Measurements from ENCODE around the gene AADAC.
"Not testable (repeated sequence)": the region's sequence is repeated elsewhere in the genome, so short reads cannot be mapped to it uniquely, and the experiment has no call there.

Gene AADAC

DNA sequence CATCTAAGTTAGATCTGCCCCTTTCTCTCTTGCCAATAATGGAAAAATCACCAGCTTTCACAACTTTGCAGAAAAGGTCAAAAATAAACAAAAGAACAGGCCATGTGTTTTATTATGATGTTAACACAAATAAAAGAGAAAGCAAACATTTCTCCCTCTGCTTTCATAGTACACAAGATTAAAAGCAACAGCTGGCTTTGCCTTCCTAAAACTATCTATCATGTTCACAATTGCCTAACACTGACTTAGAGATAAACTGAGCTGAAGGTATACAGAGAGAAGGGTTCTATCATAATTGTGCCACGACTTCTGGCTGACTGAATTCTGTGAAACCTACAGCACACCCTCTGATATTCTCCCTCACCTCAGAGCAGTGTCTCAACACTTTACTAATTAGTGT is 29.4 kb downstream of the AADAC start:
- no peaks in the 10 kb centered on the region for H4K20me1 ChIP-seq (ENCODE audit: insufficient read depth)
- no peaks in the 10 kb centered on the region for H3K79me2 ChIP-seq (ENCODE audit: insufficient read depth, low read depth)
- no peaks in the 10 kb centered on the region for H3K36me3 ChIP-seq (ENCODE audit: insufficient read depth)
- no peak for TF ChIP-seq CTCF (conservative IDR thresholded peaks at IDR 0.05; ENCODE audit: low read depth, low read length)
- H3K4me3 ChIP-seq (IDR thresholded peaks at IDR 0.05; ENCODE audit: insufficient read depth, low read depth, low read length) = no peak overlapping the region
- no peaks in the 10 kb centered on the region for H3K27me3 ChIP-seq (ENCODE audit: insufficient read depth, low read depth)
- peaks cover 4% of the 10 kb centered on the region for H3K4me1 ChIP-seq (ENCODE audit: low read depth, poor library complexity, severe bottlenecking)
- no peak overlapping the region for H2AFZ ChIP-seq (ENCODE audit: low read depth)
- H3K27ac ChIP-seq = no peak overlapping the region
- H3K4me2 ChIP-seq = no peak overlapping the region
- no peak overlapping the region for H3K9ac ChIP-seq

DNA sequence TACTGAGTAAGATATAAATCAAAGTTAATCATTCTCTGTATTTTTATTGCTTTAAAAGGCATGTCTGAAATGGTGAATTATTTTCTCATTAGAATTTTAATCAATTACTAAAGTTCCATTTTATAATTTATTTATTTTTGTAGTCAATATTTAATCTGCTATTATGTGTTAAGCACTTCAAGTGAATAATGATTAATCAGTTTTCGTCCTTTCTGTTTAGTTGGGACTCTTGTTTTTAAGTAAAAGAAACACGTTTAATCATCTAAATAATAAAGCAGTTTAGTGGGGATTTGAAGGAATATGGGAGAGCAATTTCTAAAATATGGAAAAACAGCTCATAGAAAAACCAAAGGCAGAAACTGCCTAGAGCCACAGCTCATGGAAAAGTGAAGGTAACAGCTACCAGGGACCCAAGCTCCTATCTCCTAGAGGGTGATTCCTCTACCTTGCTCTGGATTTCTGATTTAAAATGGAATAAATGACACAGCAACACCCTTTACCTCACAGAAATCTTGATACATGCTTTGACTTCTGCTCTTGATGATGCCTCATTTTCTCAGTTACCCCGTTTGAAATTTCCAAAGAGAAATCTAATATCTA is 31.5 kb downstream of the AADAC start:
- H3K4me2 ChIP-seq = no peak overlapping the region
- H3K9ac ChIP-seq = no peak overlapping the region
- no peak overlapping the region for H2AFZ ChIP-seq (ENCODE audit: low read depth)
- no peak overlapping the region for H3K27ac ChIP-seq
- no peaks in the 10 kb centered on the region for H4K20me1 ChIP-seq (ENCODE audit: insufficient read depth)
- TF ChIP-seq CTCF (conservative IDR thresholded peaks at IDR 0.05; ENCODE audit: low read depth, low read length) = no peak
- no peaks in the 10 kb centered on the region for H3K27me3 ChIP-seq (ENCODE audit: insufficient read depth, low read depth)
- no peaks in the 10 kb centered on the region for H3K36me3 ChIP-seq (ENCODE audit: insufficient read depth)
- peaks cover 4% of the 10 kb centered on the region for H3K4me1 ChIP-seq (ENCODE audit: low read depth, poor library complexity, severe bottlenecking)
- no peaks in the 10 kb centered on the region for H3K79me2 ChIP-seq (ENCODE audit: insufficient read depth, low read depth)
- no peak overlapping the region for H3K4me3 ChIP-seq (IDR thresholded peaks at IDR 0.05; ENCODE audit: insufficient read depth, low read depth, low read length)

DNA sequence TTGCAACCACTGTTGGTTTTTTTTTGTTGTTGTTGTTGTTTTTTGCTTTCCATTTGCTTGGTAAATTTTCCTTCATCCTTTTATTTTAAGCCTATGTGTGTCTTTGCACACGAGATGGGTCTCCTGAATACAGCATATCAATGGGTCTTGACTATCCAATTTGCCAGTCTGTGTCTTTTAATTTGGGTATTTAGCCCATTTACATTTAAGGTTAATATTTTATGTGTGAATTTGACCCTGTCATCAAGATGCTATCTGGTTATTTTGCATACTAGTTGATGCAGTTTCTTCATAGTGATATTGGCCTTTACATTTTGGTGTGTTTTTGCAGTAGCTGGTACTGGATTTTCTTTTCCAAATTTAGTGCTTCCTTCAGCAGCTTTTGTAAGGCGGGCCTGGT is 36.1 kb downstream of the AADAC start:
- H3K9ac ChIP-seq; H3K79me2 ChIP-seq (ENCODE audit: insufficient read depth, low read depth); H3K4me2 ChIP-seq; H3K27me3 ChIP-seq (ENCODE audit: insufficient read depth, low read depth); H2AFZ ChIP-seq (ENCODE audit: low read depth); H3K27ac ChIP-seq; H3K4me1 ChIP-seq (ENCODE audit: low read depth, poor library complexity, severe bottlenecking); H4K20me1 ChIP-seq (ENCODE audit: insufficient read depth); H3K4me3 ChIP-seq (IDR thresholded peaks at IDR 0.05; ENCODE audit: insufficient read depth, low read depth, low read length); H3K36me3 ChIP-seq (ENCODE audit: insufficient read depth): not testable (repeated sequence)

DNA sequence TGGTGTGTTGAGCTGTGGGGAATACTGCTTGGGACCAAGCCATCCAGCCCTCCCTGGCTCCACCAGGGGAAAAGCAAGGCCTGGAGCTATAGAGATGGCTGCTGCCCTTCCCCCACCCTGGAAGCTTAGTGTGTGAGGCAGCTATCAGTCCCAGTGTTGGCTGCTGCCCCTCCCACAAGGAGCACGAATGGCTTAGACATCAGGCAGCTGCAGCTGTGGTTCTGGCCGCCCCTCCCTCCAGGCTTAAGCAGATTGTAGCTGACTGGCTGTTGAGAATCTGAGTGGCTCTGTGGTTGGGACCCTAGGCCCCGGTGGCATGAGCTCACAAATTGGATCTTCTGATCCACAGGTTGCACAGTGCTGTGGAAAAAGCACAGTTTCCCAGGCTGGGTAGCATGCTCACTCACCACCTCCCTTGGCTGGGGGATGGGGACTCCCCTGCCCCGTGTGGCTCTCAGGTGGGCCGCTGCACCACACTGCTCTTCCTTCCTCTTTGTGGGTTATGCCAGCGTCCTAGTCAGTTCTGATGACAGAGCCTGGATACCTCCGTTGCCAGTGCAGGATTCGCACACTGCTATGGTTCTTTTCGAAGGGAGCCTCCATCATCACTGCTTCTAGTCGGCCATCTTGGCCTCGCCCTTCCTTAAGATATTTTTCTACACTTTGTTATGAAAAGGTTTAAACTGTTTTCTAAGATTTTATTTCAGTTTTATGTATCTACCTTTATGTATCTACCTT is 38.3 kb downstream of the AADAC start:
- no peaks in the 10 kb centered on the region for H4K20me1 ChIP-seq (ENCODE audit: insufficient read depth)
- H3K4me1 ChIP-seq (ENCODE audit: low read depth, poor library complexity, severe bottlenecking) = no peaks in the 10 kb centered on the region
- TF ChIP-seq CTCF (conservative IDR thresholded peaks at IDR 0.05; ENCODE audit: low read depth, low read length) = no peak
- no peaks in the 10 kb centered on the region for H3K27me3 ChIP-seq (ENCODE audit: insufficient read depth, low read depth)
- H3K9ac ChIP-seq = no peak overlapping the region
- no peak overlapping the region for H3K4me2 ChIP-seq
- H3K4me3 ChIP-seq (IDR thresholded peaks at IDR 0.05; ENCODE audit: insufficient read depth, low read depth, low read length) = no peak overlapping the region
- no peaks in the 10 kb centered on the region for H3K36me3 ChIP-seq (ENCODE audit: insufficient read depth)
- no peak overlapping the region for H2AFZ ChIP-seq (ENCODE audit: low read depth)
- no peak overlapping the region for H3K27ac ChIP-seq
- no peaks in the 10 kb centered on the region for H3K79me2 ChIP-seq (ENCODE audit: insufficient read depth, low read depth)

- H3K27ac ChIP-seq = no peak overlapping the region
- H3K4me1 ChIP-seq (ENCODE audit: low read depth, poor library complexity, severe bottlenecking) = no peaks in the 10 kb centered on the region
- H3K4me2 ChIP-seq = no peak overlapping the region
- TF ChIP-seq CTCF (conservative IDR thresholded peaks at IDR 0.05; ENCODE audit: low read depth, low read length) = no peak
- no peak overlapping the region for H3K4me3 ChIP-seq (IDR thresholded peaks at IDR 0.05; ENCODE audit: insufficient read depth, low read depth, low read length)
- H3K27me3 ChIP-seq (ENCODE audit: insufficient read depth, low read depth) = no peaks in the 10 kb centered on the region
- H4K20me1 ChIP-seq (ENCODE audit: insufficient read depth) = no peaks in the 10 kb centered on the region
- no peak overlapping the region for H2AFZ ChIP-seq (ENCODE audit: low read depth)
- no peaks in the 10 kb centered on the region for H3K79me2 ChIP-seq (ENCODE audit: insufficient read depth, low read depth)
- H3K36me3 ChIP-seq (ENCODE audit: insufficient read depth) = no peaks in the 10 kb centered on the region
- no peak overlapping the region for H3K9ac ChIP-seq
These were observed 42.2 kb downstream of the AADAC start for GRCh38 chr3:151856118-151856517.
